ENCODE results near the gene CCDC39. TPM values are rescaled to one million over a fixed set of nuclear protein-coding genes. Genes with fewer than 3 reads are reported as not detected.

CCDC39 gene
- total RNA-seq, result not detected in 2 replicates

GRCh38 chr3:180679178-180680096 is at the start of gene CCDC39:
CCDC39 (minus strand) TSS chr3:180679489; CDS start chr3:180679380, 109 bp downstream.
- H3K9me3 Mint-ChIP-seq, result peaks cover 3% of the 10 kb centered on the region
- POLR2A ChIA-PET, result no interaction called here
- H3K4me1 Mint-ChIP-seq, result peaks cover 21% of the 10 kb centered on the region
- H3K36me3 Mint-ChIP-seq (ENCODE audit: low read depth), result no peaks in the 10 kb centered on the region
- intact Hi-C loops (cut with micrococcal nuclease), result no loop called here
- DNase-seq, result peak; percentile 21
- peak within 1 kb of the TSS; percentile 83 for H3K4me3 Mint-ChIP-seq
- CTCF ChIA-PET, result no interaction called here
- ATAC-seq (ENCODE audit: low read depth), result peak; percentile 75
- H3K27ac Mint-ChIP-seq, result no peak within 1 kb of the TSS
- no peak for TF ChIP-seq CTCF (IDR thresholded peaks at IDR 0.05)
- peaks cover 50% of the 10 kb centered on the region for H3K27me3 Mint-ChIP-seq

- Mint-ChIP-seq H3K27ac (no peak overlapping the region), H3K27me3 (no peaks in the 10 kb centered on the region), H3K9me3 (peaks cover 3% of the 10 kb centered on the region), H3K4me3 (no peak overlapping the region), H3K4me1 (no peaks in the 10 kb centered on the region), H3K36me3 (ENCODE audit: low read depth) (no peaks in the 10 kb centered on the region)
- ATAC-seq (ENCODE audit: low read depth) (no peak), DNase-seq (no peak)
- POLR2A ChIA-PET, result no interaction called here
- CTCF ChIA-PET, result no interaction called here
- intact Hi-C loops (cut with micrococcal nuclease), result no loop called here
- TF ChIP-seq CTCF (IDR thresholded peaks at IDR 0.05), result no peak
Observed at GRCh38 chr3:180720012-180720411, 40.7 kb upstream of the CCDC39 start.

- no peak for TF ChIP-seq CTCF (IDR thresholded peaks at IDR 0.05)
- H3K27me3 Mint-ChIP-seq, result peaks cover 9% of the 10 kb centered on the region
- no peaks in the 10 kb centered on the region for H3K4me1 Mint-ChIP-seq
- DNase-seq (no peak), ATAC-seq (ENCODE audit: low read depth) (no peak)
- H3K9me3 Mint-ChIP-seq, result no peaks in the 10 kb centered on the region
- H3K36me3 Mint-ChIP-seq (ENCODE audit: low read depth), result no peaks in the 10 kb centered on the region
- CTCF ChIA-PET, result no interaction called here
- H3K4me3 Mint-ChIP-seq, result no peak overlapping the region
- intact Hi-C loops (cut with micrococcal nuclease), result no loop called here
- POLR2A ChIA-PET, result no interaction called here
- no peak overlapping the region for H3K27ac Mint-ChIP-seq
Observed at GRCh38 chr3:180707896-180708295, 28.6 kb upstream of the CCDC39 start.

GRCh38 chr3:180705619-180706018 is 26.3 kb upstream of the CCDC39 start:
- ChIA-PET POLR2A (no interaction called here), CTCF (no interaction called here)
- no peak for DNase-seq
- Mint-ChIP-seq H3K4me3 (no peak overlapping the region), H3K4me1 (no peaks in the 10 kb centered on the region), H3K36me3 (ENCODE audit: low read depth) (no peaks in the 10 kb centered on the region), H3K27ac (no peak overlapping the region), H3K9me3 (no peaks in the 10 kb centered on the region), H3K27me3 (peaks cover 14% of the 10 kb centered on the region)
- ATAC-seq (ENCODE audit: low read depth), result no peak
- TF ChIP-seq CTCF (IDR thresholded peaks at IDR 0.05), result no peak
- intact Hi-C loops (cut with micrococcal nuclease), result no loop called here

GRCh38 chr3:180704532-180704931 is 25.2 kb upstream of the CCDC39 start:
- no peaks in the 10 kb centered on the region for H3K36me3 Mint-ChIP-seq (ENCODE audit: low read depth)
- ChIA-PET POLR2A (no interaction called here), CTCF (no interaction called here)
- DNase-seq (no peak), ATAC-seq (ENCODE audit: low read depth) (no peak)
- H3K27ac Mint-ChIP-seq, result no peak overlapping the region
- H3K4me1 Mint-ChIP-seq, result no peaks in the 10 kb centered on the region
- H3K9me3 Mint-ChIP-seq, result no peaks in the 10 kb centered on the region
- intact Hi-C loops (cut with micrococcal nuclease), result no loop called here
- no peak for TF ChIP-seq CTCF (IDR thresholded peaks at IDR 0.05)
- peaks cover 14% of the 10 kb centered on the region for H3K27me3 Mint-ChIP-seq
- H3K4me3 Mint-ChIP-seq, result no peak overlapping the region

All from activated B cell treated with CpG ODN at 0.5 μM for 24 hours (primary cell).